HuH-7.5 (cell line): ENCODE results near the gene HAGHL.
"Not testable (repeated sequence)": the region's sequence is repeated elsewhere in the genome, so short reads cannot be mapped to it uniquely, and the experiment has no call there.

ENCODE experiments used
- DNase-seq: peaks from one replicate; pipeline ENCODE4 v3.0.0; 2011; ENCODE audit warnings: low spot score

The HAGHL gene

DNA sequence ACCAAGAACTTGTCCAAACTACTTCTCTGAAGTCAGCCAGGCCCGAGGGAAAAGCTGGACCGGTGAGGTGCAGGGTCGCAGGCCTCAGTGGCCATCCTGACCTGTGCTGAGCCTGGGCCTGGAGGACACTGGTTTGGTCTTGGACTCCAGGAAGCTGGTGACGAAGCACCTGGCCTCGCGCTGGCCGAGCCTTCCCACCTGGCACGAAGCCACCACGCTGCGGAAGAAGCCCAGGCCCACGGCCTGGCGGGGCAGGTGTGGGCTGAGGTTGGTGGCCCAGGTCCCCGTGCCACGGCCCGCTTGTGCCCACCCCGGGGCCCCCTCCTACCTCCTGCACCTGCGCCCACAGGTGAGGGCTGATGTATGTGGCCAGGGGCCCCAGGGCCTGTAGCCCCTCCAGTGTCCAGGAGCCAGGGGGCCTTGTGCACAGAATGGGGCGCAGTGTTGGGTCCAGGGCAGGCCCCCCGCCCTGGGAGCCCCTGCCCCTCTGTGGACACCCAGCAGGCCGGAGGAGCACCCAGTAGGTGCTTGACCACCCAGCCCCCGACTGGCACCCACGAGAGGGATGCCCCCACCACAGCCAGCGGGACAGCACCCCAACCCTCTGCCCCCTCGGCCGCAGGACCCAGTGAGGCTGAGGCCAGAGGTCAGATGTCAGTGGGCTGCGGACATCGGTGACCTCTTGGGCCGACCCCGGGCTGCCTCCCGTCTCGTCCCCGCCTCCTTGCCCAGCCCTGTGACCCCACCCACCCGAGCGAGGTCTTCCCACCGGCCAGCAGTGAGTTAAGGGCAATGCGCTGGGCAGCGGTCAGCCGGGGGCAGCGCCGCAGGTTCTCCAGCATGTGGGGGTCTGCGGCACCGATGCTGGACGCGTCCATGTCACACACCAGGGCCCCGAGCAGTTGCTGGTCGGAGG is 47.4 kb downstream of the HAGHL start:
- no peak for DNase-seq

DNA sequence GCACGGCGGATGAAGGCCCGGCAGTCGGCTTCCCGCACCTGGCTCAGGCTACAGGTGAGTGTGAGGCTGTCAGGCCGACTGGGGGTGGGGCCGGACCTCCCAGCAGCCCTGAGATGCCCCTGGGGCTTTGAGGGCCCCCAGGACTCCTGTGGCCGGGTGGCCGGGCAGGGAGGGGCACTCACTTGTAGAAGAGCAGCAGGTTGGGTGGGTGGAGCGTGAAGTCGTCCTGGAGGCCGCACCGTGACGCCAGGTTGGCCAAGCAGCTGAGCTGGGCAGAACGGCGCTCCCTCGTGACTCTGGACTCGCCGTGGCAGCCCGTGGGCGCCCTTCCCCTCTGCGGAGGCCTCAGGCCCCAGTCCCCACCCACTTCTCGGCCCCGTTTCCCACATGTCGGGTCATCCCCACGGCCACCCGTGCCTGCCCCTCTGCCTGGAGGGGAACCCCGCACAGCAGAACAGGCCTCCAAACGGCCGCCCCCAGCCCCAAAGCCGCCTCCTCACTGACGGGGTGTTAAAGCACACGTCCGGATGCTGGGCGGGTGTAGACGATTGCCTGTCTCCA is 48.4 kb downstream of the HAGHL start:
- no peak for DNase-seq

DNA sequence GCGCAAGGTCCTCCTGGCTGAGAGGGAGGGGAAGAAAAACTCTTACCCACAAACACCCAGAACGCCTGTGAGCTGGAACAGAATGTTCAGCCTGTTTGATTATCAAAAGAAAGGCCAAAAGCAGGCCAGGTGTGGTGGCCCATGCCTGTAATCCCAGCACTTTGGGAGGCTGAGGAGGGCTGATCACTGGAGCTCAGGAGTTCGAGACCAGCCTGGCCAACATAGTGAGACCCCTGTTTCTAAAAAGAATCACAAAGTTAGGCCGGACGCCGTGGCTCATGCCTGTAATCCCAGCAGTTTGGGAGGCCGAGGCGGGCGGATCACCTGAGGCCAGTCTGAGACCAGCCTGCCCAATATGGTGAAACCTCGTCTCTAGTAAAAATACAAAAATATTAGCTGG is 49.4 kb downstream of the HAGHL start:
- DNase-seq: not testable (repeated sequence)

DNA sequence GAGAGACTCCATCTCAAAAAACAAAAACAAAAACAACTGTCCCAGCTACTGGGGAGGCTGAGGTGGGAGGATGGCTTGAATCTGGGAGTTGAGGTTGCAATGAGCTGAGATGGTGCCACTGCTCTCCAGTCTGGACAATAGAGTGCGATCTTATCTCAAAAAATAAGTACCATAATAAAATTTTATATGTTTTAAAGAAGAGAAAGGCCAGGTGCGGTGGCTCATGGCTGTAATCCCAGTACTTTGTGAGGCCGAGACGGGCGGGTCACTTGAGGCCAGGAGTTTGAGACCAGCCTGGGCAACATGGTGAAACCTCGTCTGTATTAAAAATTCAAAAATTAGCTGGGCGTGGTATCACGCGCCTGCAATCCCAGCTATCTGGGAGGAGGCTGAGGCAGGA is 49.9 kb downstream of the HAGHL start:
- no peak for DNase-seq

DNA sequence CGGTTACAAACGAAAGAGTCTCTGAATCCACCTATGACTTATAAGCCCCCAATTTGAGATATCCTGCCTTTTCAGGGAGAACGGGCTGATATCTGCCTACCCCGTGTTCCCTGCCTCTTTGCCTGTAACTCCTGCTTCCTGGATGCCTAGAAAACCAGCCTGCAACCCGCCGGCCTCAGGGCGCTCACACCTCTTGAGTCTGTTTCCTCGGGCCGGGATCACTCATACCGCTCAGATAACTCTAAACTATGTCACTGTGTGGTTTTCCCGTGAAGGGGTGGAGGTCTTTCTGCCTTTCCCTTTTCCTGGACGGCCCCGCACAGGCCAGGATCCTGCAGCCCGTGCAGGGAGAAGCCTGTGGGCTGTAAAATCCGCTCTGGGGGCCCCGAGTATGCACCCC is 50.9 kb downstream of the HAGHL start:
- DNase-seq: no peak

DNA sequence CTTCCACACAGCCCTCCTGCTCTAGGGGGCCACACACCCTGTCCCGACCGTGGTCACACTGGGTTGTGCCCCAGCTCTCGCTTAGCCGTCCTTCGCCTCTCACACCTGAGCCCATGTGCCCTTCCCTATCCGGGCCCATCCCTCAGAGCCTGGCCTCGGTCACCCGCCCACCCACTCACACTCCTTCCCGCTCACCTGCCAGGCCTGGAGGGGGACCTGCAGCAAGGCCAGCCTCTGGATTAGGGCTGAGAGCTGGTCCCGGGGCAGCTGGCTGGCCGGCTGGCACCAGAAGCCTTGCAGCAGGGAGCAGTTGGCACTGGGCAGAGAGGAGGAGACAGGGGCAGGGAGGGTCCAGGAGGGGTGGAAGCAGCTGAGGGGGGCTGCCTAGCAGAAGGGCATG is 51.5 kb downstream of the HAGHL start:
- DNase-seq: no peak

DNA sequence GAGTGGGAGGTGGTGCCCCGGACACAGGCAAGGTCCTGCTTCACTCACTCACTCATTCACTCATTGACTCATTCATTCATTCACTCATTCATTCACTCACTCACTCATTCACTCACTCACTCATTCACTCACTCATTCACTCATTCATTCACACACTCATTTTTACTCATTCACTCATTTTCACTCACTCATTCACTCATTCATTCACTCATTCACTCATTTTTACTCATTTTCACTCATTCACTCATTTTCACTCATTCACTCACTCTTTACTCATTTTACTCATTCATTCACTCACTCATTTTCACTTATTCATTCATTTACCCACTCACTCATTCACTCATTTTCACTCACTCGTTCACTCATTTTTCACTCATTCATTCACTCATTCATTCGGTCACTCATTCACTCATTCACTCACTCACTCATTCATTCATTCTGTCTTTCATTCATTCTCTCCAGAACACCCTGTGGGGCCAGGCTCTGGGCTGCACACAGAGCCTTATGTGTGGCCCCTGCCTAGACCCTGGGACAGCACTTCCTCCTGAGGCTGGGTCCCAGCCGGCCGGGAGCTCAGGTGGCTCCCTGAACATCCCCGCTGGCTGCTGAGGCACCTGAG is 52.1 kb downstream of the HAGHL start:
- no peak for DNase-seq
